Inflammatory macrophage (primary cell): ENCODE data around the gene SP110.
A peak's percentile ranks its signal among the peaks of the same experiment; 100 is the strongest.
"Not testable (repeated sequence)": the region's sequence is repeated elsewhere in the genome, so short reads cannot be mapped to it uniquely, and the experiment has no call there.

ENCODE experiments used
- DNase-seq, 2 donors: peaks; one replicate each; pipeline ENCODE4 v3.0.0-alpha.2; 2020 to 2022

Gene SP110

DNA sequence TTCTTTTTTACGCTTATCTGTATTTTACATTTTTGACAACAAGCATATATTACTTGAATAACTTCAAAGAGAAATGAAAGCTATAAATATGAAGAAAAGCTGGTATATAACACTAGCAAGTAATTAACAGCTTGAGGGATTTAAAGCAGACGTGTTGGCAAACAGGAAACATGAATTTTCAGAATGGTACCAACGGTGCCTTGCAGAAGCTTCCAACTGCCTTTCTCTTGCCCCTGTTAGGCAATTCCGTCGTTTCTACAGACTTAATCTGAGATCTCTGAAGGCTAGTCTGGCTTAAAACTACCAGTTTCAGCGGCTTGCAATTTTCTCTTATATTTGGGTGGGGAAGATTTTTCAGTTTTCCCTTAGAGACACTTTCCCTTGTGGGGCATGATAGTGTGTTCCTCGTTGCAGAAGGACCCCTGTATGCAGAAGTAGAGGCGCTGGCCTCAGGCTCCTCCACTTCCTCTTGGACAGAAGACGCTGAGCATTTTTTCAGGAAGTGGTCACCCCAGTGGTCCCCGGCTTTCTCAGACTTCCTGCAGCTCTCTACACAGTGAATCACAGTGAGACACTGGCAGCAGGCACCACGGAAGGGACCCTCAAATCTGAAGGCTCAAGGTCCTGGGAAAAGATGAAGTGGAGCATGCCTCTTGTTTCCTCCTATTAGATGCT is 94.9 kb downstream of the SP110 start:
- peak; percentile 84 to 91 for DNase-seq

DNA sequence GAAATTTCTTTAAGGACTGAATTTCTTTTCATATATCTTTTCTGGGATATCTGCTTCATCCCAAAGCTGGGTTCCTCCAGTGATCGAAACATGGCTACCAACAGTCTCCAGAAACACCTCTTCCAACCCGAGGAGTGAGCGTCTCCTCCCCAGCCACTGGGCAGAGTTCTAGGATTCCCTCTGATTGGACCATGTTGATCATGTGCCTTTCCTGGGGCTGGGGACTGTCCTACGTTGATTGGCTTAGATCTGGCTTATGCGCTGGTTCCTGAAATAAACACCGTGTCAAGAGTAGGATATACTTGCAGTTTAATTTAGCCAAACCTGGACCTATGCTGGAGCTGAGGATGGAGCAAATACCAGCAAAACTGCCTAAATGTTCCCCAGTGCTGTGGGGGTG is 95.5 kb downstream of the SP110 start:
- DNase-seq: no peak

DNA sequence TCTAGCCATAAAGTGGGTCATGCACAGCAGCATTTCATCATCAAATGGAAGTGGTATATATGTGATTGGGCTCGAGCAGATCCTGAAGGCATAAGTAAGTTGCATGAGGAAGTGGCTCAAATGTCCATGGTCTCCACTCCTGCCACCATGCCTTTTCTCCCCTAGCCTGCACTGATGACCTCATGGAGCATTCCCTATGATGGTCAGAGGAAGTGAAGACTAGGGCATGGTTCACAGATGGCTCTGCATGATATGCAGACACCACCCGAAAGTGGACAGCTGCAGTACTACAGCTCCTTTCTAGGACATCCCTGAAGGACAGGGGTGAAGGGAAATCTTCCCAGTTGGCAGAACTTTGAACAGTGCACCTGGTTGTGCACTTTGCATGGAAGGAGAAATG is 99.4 kb downstream of the SP110 start:
- DNase-seq: peak; percentile 38 to 57

DNA sequence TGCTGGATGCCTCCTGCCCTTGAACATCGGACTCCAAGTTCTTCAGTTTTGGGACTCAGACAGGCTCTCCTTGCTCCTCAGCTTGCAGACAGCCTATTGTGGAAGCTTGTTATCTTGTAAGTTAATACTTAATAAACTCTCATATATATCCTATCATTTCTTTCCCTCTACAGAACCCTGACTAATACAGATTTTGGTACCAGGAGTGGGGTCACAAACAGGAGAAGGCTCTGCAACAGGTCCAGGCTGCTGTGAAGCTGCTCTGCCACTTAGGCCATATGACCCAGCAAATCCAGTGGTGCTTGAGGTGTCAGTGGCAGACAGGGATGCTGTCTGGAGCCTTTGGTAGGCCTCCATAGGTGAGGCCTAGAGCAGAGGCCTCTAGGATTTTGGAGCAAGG is 100.0 kb downstream of the SP110 start:
- DNase-seq: not testable (repeated sequence)
